ENCODE measurements around the gene DOK1.

Gene DOK1

DNA sequence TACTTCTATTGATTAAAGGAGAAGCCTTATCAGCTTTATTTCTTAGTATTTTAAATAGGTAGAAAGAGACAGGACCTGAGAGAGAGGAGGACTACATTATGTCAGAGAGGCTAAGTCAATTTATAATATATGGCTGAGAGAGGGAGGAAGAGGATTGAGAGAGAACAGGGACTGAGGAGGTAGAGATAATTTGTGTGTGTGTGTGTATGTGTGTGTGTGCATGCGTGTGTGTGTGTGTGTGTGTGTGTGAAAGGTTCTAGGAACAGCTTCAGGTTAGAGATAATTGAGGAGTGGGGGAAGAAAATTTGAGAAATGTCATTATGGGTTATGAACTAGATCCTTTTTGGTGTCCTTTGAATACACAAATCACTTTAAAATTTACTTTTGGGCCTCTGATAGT lies 15.2 kb downstream of the DOK1 start:
- no peak for DNase-seq (ENCODE audit: low spot score)

DNA sequence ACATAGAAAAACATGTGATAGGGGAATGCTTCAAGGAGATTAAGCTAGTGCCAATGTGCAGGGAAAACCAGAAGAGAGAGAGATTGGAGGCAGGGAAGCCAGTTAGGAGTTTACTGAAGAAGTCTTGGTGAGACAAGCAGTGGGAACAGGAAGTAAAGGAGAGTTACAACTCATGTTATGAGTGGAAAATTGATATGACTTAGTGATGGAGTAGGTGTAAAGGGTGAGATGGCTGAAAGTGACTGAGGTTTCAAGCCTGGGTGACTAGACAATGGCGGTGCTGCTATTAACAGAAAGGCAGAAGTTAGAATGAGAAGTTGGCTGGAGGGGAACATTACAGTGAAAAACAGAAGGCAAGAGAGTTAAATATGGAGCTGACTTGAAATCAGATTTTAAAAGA lies 16.5 kb downstream of the DOK1 start:
- DNase-seq (ENCODE audit: low spot score): peak; percentile 65

DNA sequence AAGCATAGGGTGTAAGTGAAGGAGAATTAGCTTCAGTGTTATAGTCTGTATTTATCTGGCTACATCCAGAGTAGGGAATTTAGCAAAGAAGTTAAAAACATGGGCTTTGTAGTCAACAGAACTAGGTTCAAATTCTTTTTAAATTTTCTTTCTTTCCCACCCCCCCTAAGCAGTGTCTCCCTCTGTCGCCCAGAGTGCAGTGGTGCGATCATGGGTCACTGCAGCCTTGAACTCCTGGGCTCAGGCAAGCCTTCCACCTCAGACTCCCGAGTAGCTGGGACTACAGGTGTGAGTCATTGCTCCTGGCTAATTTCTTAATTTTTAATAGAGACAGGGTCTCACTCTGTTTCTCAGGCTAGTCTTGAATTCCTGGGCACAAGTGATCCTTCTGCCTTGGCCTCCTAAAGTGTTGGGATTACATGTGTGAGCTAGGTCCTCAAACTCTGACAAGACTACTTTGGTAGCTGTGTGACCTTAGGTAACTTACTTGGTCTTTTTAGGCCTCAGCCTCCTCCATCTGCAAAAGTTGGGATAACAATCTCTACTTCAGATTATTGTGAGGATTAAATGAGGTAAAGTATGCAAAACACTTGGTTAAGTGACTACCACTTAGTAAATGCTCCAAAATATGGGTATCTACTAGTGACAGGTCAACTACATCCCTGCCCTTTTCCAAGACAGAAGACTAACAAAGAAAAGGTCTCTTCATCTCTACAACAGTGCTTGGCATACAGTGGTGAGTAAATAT lies 17.8 kb downstream of the DOK1 start:
- no peak for DNase-seq (ENCODE audit: low spot score)

DNA sequence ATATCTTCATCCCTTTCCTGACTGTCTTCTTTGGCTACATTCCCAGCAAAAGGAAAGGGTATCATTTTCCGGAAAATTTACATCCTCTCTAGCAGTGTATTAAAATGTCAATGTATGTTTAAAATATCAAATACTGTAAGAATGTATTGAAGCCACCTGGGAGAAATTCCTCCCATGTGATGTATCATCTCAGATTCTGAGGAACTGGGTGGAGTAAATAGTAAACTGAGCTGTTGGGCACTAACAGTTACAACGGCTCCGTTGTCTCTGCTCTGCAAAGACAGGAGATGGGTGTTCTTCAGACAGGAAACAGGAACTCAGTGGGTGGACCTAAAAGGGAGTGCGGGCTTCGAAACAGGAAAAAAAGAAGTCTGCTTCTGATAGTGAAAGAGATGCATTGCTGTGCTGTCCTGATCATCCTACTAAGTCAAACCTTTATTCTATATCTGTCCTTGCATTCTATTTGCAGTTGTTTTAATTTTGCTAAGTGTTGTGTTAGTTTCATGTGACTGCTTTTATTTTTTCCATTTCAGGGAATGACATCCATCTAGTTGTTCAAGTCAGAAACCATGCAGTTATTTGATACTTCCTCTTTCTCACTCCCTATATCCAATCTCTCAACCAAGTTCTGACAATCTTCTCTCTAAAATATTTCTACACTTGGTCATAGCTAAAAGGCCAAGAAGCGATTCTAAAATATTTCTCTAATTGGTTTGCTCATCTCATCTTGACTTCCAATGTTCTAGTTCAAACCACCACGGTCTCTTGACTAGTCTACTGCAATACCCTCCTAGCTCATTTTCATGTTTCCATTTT lies 19.4 kb downstream of the DOK1 start:
- DNase-seq (ENCODE audit: low spot score): peak; percentile 63

DNA sequence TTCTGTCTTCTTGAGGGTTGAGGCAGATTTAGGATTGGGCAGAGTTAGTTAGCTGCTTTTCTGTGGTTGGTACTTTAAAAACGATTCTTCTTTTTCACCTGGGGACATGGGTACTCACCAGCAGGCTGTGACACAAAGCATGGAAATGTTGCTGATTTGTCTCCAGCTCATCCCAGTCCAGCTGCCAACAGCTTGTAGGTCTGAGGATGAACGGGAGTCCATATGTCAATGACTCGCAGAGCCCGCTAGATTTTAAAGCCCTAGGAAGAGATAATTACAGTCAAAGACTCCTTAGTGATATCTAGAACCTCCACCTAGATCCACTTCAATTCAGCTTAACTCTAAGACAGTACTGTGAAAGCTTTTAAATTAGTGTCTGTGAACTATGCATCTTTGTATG lies 20.8 kb downstream of the DOK1 start:
- no peak for DNase-seq (ENCODE audit: low spot score)

DNA sequence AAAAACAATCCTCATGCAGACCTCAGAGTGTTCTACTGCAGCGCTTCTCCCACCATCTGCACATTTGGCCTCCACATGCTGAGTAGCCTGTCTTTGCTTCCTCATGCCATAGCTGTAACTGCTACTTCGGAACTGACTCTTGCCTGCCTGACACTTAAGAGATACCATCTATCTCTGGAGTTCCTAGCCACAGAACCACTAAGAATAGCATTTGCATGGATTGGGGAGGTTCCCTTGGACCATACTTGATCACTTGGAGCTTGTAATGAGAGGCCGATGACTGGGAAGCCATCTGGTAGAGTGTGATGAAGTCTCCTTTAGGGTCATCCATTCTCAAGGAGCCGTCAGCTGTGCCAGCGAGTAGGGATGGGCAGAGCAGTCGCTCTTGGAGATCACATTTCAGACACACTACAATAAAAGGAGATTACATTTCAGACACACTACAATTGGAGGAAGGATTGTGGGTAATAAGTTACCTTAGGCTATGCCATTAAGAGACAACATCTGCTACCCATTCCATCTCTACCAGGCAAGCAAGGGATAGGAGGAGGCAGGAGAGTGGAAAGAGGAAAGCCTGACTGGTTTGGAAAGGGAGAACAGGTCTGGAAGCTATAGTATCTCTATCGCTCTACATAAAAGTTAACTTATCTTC lies 21.8 kb downstream of the DOK1 start:
- DNase-seq (ENCODE audit: low spot score): no peak

DNA sequence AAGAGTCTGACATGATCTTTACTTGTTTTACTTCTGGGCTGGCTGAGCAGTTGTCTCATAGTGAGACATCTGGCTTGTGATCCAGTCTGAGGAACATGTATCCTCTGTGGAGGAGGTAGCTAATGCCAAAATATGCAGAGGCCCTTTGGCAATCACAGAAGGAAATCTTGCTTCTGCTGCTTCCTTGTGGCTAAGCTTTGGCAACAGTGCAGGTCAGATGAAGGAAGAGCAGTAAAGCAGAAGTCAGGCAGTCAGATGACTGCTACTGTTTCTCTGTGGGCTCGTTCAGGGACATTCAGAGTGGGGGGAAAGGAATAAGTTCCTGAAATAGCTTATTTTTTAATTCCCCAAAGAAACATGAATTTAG lies 22.3 kb downstream of the DOK1 start:
- no peak for DNase-seq (ENCODE audit: low spot score)

DNA sequence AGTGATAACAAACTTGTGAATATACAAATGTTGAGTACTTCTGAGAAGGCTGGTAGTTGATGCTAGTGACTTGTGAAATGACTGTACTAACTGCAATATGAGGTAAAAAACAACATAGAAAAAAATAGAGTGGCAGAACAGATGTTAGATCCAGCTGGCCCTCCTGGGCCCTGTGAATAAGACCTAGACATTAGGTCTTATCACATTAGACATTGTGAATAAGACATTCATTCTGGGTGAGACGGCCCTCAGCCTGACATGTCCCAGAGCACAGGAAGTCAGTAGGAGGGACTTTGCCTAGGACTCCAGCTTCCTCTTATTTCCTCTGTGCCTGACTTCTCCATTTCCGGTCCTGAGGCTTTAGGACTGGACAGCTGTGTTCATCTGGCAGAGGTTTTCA lies 22.9 kb downstream of the DOK1 start:
- DNase-seq (ENCODE audit: low spot score): no peak

DNA sequence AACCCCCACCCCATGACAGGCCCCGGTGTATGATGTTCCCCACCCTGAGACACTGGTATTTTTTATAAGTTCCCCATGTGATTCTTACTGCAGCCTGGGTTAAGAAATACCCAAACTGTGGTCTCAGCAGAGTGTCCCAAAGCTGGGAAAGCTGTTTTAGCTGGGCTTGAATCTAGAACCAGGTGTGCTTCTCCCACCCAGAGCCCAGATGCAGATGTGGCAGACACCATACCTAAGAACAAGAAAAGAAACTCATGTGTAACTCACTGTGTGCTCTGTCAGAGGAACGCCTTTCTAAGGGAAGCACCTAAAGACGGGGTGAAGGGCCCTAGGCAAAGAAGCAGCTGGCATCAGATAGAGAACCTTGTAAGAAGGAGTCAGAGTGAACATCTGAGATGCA lies 23.9 kb downstream of the DOK1 start:
- no peak for DNase-seq (ENCODE audit: low spot score)

DNA sequence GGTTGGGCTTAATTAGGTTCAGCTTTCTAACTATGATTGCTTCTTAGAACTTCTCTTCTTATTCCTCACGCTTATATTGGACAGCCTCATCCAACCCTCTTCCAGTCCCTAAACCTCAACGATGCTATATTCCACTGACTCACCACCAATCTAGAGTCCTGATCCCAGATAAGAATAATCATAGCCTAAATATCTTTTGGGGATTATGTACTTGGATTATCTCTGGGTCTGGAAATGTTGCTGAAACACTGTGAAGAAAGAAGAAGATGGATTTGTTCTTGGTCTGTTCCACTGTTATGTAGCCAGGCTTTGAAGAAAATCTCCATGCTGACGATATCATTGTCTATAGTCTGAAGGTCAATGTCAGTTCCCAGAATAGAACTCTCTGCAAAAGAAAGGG lies 26.9 kb downstream of the DOK1 start:
- no peak for DNase-seq (ENCODE audit: low spot score)

DNA sequence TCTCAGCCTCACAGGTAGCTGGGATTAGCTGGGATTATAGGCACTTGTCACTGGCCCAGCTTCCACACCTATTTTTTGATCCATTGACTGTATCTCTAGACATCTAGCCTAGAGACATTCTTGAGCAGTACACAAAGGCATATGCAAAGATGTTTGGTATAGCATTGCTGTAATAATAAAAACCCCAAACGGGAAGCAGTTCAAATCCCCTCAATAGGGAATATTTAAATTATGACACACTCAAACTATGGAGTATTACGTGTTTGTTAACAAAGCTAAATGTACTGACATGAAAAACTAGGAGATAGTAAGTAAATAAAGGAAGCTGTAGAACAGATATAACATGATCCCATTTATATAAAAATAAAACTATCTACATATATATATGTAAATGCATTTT lies 27.7 kb downstream of the DOK1 start:
- no peak for DNase-seq (ENCODE audit: low spot score)

DNA sequence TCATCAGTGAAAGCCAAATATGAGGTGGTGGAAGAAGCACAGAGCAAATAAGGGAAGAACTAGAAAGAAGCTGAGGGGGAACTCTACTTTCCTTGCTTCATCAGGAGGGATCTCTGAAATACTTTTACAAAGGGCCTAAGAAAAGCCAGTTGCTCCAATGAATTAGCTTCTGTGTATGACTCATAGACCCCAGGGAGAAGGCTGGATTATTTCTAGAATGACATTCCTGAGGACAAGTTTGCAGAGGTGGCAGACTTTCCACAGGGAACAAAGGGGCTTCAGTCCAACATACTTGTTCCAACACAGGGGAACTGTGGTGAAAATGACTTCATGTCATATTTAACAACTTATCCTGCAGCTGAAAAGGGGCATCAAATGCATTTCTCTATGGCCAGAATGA lies 29.0 kb downstream of the DOK1 start:
- no peak for DNase-seq (ENCODE audit: low spot score)

DNA sequence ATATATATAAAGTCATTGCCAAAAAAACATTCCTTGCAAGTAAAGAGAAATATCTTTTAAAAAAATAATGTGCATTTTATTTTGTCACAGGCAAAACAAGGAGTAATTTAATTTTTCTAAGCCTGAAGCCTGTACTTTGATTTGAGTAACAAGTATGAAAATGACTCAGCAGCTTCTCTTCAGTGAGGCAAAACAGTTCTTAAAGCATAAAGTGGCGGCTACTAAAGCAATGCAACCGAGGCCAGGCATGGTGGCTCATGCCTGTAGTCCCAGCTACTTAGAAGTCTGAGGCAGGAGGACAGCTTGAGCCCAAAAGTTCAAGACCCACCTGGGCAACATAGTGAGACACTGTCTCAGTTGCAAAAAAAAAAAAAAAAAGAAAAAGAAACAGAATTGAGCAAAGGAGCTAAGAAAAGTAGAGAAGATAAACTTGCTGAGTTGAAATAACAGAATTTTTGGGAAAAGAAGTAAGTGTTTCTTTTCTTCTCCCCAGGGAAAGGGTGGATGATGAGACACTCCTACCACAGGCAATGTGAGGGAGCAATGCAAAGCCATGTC lies 29.6 kb downstream of the DOK1 start:
- no peak for DNase-seq (ENCODE audit: low spot score)

DNA sequence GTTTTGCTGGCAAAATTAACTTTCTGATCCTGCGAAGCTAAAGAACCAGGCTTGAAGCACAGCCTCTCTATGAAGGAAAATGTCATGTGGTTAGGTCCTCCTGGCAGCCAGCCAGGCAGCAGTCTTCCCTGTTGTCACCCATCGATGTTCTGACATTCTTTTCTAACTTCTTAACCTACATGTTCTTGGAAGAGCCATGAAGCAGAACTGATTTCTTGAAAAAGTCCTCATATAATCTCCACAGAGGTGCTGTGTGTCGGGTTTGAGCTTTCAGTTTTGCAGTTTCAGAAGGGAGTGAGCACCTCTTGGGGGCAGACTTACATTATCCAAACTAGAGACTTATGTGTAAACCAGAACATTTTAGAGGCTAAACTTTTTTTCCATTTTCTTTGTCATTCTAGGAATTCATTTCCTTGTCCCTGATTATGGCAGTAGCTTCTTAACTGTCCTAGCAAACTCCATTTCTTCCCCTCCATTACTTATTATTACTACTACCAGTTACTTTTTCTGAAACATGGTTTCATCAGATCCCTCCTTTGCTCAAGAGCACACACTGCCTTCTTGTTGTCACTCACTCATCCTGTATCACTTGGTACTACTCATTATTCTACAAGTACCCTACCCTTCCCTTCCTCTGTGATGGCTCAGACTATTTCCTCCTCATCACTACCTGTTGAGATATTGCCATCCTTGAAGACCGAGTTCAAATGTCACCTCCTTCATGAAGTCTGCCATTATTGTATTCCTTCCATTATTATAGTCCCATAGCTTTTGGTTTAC lies 31.1 kb downstream of the DOK1 start:
- no peak for DNase-seq (ENCODE audit: low spot score)

DNA sequence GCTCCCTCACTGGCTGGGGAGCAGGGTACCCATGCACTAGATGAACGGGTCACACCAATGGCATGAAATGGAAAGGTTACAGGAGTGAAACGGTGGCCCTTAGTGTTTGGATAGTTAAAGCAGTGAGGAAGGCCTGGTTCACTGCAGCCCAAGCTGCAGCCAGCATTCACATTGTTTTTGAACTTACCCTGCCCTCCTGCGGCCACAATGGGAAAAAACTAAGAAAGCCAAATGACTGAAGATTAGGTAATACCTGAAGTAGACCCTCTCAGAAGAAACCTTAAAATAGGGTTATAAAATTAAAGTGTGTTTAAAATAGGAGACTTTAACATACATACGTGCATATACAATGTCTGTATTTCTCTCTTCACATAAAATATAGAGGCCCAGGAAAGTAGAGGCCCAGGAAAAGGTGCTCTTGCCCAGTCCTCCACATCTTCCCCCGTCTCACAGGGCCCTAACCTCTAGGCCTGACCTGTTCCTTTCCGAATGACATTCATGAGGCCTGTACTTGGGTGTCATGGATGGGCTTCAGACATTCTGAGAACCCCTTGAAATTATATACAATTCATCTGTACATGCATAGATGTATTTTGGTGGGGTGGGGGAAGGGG lies 33.3 kb downstream of the DOK1 start:
- DNase-seq (ENCODE audit: low spot score): peak; percentile 78

DNA sequence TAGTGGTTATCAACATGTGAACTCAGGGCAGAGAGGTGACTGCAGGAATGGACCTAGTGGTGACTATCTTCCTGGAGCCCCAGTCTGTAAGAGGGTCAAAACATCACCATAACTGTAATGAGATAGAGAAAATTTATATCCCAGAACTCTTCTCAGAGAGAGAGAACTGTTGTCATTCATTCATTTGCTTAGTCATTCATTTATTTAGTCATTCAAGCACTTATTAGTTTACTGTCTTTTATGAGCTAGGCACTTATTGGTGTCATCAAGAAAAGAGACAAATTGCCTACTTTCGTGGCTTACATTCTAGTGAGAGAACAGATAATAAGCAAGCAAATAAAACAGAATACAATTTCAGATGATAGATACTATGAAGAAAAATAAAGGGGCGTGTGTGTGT lies 34.1 kb downstream of the DOK1 start:
- no peak for DNase-seq (ENCODE audit: low spot score)

DNA sequence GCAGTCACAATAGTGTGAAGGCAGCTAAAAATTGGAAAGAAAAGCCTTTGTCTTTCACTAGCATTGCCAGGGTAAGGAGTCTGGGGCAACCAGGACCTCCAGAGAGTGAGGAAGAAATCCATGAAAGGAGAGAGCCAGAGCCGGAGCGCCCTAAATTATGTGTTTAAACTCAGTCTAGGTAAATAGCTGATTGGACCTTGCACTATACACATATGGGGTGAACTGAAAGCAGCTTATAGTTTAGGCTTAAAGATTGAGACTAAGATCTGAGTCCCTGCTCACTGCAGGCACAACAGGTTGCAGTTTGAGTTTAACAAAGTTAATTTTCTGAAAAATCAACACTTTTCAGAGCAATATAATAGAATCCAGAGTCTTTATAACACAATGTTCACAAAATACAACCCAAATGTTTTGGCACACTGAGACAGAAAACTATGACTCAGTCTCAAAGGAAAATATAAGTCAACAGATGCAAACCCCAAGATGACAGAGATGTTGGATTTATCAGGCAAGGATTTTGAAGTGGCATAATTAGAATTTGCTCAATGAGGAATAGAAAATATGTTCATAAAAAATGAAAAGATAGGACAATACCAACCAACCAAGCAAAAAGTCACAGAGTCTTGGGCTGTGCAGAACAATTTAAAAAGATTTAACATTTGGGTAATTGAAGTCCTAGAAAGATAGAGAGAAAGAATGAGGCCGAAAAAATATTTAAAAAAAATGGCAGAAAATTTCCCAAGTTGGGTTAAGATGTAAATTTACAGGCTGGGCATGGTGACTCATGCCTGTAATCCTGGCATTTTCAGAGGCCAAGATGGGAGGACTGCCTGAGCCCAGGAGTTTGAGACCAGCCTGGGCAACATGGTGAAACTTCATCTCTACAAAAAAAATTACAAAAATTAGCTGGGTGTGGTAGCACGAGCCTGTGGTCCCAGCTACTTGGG lies 39.6 kb downstream of the DOK1 start:
- DNase-seq (ENCODE audit: low spot score): no peak

DNA sequence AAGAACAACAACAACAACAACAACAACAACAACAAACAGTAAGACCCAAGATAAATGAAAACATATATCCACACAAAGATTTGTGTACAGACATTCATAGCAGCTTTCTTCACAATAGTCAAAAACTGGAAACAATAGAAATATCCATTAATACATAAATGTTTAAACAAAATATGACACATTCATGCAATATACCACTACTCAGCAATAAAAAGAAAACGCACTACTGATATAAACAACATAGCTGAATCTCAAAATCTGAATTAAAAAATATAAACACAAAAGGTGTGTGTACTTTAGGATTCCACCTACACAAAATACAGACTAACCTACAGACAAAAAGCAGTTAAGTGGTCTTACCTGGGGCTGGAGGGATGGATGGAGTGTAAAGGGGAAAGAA lies 42.1 kb downstream of the DOK1 start:
- DNase-seq (ENCODE audit: low spot score): no peak

DNA sequence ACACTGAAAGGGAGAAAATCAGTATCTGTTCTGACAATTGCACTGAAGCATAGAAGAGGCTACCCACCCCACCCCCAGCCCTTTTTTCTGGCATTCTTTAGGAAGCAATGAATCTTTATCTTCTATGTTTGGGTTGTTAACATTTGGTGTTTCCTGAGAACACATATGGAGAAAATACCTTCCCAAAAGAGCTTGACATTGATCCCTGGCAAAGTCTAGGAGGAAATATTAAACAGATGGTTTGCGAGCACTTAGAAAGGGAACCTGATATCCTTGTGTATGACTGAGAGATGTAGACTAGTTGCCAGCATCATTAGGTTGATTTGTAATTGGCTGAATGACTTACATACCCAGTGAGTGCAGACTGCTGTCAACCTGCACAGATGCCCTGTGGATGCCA lies 42.9 kb downstream of the DOK1 start:
- no peak for DNase-seq (ENCODE audit: low spot score)

DNA sequence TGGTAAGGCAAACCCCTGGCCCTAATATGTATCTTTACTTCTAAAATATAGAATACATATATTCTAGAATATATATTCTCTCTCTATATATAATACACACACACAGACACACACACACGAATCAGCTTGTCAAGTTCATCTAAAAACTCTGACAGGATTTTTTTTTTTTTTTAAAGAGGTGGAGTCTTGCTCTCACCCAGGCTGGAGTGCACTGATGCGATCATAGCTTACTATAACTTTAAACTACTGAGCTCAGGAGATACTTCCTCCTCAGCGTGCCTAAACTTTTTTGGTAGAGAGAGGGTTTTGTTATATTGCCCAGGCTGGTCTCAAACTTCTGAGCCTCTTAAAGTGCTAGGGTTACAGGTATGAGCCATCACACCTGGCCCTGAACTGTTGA lies 45.2 kb downstream of the DOK1 start:
- DNase-seq (ENCODE audit: low spot score): no peak
